HEK293 (cell line): ENCODE measurements around the gene MBD5.

Source experiments
- CTCF ChIP-seq: fragments of 450-650 bp; formaldehyde crosslinking; IDR thresholded peaks from 2 replicates; pipeline ENCODE4 v1.5.1; 2016; ENCODE audit warnings: missing biosample characterization, missing genetic modification characterization
- OVOL3 ChIP-seq: fragments of 450-650 bp; formaldehyde crosslinking; IDR thresholded peaks from 2 replicates; pipeline ENCODE4 v1.5.1; 2016; ENCODE audit warnings: missing biosample characterization, missing genetic modification characterization
- ZNF114 ChIP-seq: fragments of 450-650 bp; formaldehyde crosslinking; IDR thresholded peaks from 2 replicates; pipeline ENCODE4 v1.5.0; 2017; ENCODE audit warnings: missing biosample characterization, missing genetic modification characterization
- ZNF239 ChIP-seq: fragments of 450-650 bp; formaldehyde crosslinking; IDR thresholded peaks from 2 replicates; pipeline ENCODE4 v1.5.1; 2016; ENCODE audit warnings: missing biosample characterization, missing genetic modification characterization
- ZNF26 ChIP-seq: fragments of 450-650 bp; formaldehyde crosslinking; IDR thresholded peaks from 2 replicates; pipeline ENCODE4 v1.5.1; 2016; ENCODE audit warnings: missing biosample characterization, missing genetic modification characterization
- ZNF311 ChIP-seq: fragments of 450-650 bp; formaldehyde crosslinking; IDR thresholded peaks from 2 replicates; pipeline ENCODE4 v1.5.1; 2017; ENCODE audit warnings: missing biosample characterization, missing genetic modification characterization, borderline replicate concordance
- ZNF324 ChIP-seq: fragments of 450-650 bp; formaldehyde crosslinking; IDR thresholded peaks from 2 replicates; pipeline ENCODE4 v1.5.1; 2016; ENCODE audit warnings: missing biosample characterization, missing genetic modification characterization
- ZNF335 ChIP-seq: fragments of 450-650 bp; formaldehyde crosslinking; conservative IDR thresholded peaks from 2 replicates; pipeline ENCODE4 v1.5.1; 2016; ENCODE audit warnings: missing biosample characterization, missing genetic modification characterization
- ZNF426 ChIP-seq: fragments of 450-650 bp; formaldehyde crosslinking; IDR thresholded peaks from 2 replicates; pipeline ENCODE4 v1.5.1; 2017; ENCODE audit warnings: missing biosample characterization, missing genetic modification characterization, mild to moderate bottlenecking, inconsistent platforms, moderate library complexity
- ZNF571 ChIP-seq: fragments of 450-650 bp; formaldehyde crosslinking; IDR thresholded peaks from 2 replicates; pipeline ENCODE4 v1.5.0; 2017; ENCODE audit warnings: missing biosample characterization, missing genetic modification characterization
- ZNF580 ChIP-seq: fragments of 450-650 bp; formaldehyde crosslinking; IDR thresholded peaks from 2 replicates; pipeline ENCODE4 v1.5.1; 2016; ENCODE audit warnings: missing biosample characterization, missing genetic modification characterization
- ZNF707 ChIP-seq: fragments of 450-650 bp; formaldehyde crosslinking; IDR thresholded peaks from 2 replicates; pipeline ENCODE4 v1.5.1; 2016; ENCODE audit warnings: missing biosample characterization, missing genetic modification characterization

GRCh38 chr2:147996828-147997227 is 24.1 kb upstream of the MBD5 start:
- TF ChIP-seq ZNF311 = no peak
- TF ChIP-seq CTCF (tag by site-specific recombination) = no peak
- TF ChIP-seq ZNF26 (tag by site-specific recombination) = no peak
- no peak for TF ChIP-seq ZNF324 (tag by site-specific recombination)
- no peak for TF ChIP-seq ZNF335
- TF ChIP-seq ZNF571 (tag by site-specific recombination) = no peak
- TF ChIP-seq ZNF426 = no peak
- no peak for TF ChIP-seq ZNF707
- no peak for TF ChIP-seq OVOL3 (tag by site-specific recombination)
- no peak for TF ChIP-seq ZNF580 (tag by site-specific recombination)
- no peak for TF ChIP-seq ZNF239 (tag by site-specific recombination)
- TF ChIP-seq ZNF114 (tag by site-specific recombination) = no peak
